ENCODE measurements around the gene DCDC2C. TPM values are rescaled to one million over a fixed set of nuclear protein-coding genes. Genes with fewer than 3 reads are reported as not detected.

Gene DCDC2C
- total RNA-seq, 2 donors from 2014 or later: not detected

- Histone ChIP-seq H3K27ac (no peak overlapping the region), H3K27me3 (no peaks in the 10 kb centered on the region), H3K4me1 (no peaks in the 10 kb centered on the region), H3K9ac (ENCODE audit: low read depth in 2 of 2, low read length in 2 of 2) (no peak overlapping the region), H3K4me3 (no peak overlapping the region), H3K9me3 (no peaks in the 10 kb centered on the region), H3K36me3 (no peaks in the 10 kb centered on the region)
- intact Hi-C loops (cut with DNase I): no loop called here
- DNase-seq: no peak
- TF ChIP-seq, protein P1, sequence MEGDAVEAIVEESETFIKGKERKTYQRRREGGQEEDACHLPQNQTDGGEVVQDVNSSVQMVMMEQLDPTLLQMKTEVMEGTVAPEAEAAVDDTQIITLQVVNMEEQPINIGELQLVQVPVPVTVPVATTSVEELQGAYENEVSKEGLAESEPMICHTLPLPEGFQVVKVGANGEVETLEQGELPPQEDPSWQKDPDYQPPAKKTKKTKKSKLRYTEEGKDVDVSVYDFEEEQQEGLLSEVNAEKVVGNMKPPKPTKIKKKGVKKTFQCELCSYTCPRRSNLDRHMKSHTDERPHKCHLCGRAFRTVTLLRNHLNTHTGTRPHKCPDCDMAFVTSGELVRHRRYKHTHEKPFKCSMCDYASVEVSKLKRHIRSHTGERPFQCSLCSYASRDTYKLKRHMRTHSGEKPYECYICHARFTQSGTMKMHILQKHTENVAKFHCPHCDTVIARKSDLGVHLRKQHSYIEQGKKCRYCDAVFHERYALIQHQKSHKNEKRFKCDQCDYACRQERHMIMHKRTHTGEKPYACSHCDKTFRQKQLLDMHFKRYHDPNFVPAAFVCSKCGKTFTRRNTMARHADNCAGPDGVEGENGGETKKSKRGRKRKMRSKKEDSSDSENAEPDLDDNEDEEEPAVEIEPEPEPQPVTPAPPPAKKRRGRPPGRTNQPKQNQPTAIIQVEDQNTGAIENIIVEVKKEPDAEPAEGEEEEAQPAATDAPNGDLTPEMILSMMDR (IDR thresholded peaks at IDR 0.05): no peak
Measured at GRCh38 chr2:3849213-3849612, 145.8 kb downstream of the DCDC2C start.

DNA sequence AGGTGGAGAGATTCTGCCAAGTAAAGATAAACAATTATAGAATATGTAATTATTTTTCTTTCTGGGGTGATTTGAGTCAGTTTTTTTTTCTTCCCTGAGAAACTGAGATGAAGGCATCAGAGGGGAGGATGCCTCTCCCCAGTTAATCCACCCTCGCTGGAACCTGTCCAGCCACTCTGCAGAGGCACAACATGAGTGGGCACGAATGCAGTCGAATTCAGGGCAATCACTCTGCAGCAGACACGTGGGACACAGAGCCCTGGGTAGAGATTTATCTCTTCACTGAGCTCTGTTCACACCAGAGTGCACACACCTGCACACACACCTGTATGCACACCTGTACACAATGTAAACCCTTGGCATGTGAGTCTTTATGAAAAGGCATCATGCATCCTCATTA lies 154.2 kb downstream of the DCDC2C start:
- no peaks in the 10 kb centered on the region for H3K36me3 ChIP-seq
- TF ChIP-seq, protein P1 (IDR thresholded peaks at IDR 0.05): no peak
- no peak overlapping the region for H3K27ac ChIP-seq
- no peaks in the 10 kb centered on the region for H3K27me3 ChIP-seq
- no peak for DNase-seq
- H3K9ac ChIP-seq (ENCODE audit: low read depth in 2 of 2, low read length in 2 of 2): no peak overlapping the region
- no peak overlapping the region for H3K4me3 ChIP-seq
- no peaks in the 10 kb centered on the region for H3K9me3 ChIP-seq
- intact Hi-C loops (cut with DNase I): no loop called here
- no peaks in the 10 kb centered on the region for H3K4me1 ChIP-seq

DNA sequence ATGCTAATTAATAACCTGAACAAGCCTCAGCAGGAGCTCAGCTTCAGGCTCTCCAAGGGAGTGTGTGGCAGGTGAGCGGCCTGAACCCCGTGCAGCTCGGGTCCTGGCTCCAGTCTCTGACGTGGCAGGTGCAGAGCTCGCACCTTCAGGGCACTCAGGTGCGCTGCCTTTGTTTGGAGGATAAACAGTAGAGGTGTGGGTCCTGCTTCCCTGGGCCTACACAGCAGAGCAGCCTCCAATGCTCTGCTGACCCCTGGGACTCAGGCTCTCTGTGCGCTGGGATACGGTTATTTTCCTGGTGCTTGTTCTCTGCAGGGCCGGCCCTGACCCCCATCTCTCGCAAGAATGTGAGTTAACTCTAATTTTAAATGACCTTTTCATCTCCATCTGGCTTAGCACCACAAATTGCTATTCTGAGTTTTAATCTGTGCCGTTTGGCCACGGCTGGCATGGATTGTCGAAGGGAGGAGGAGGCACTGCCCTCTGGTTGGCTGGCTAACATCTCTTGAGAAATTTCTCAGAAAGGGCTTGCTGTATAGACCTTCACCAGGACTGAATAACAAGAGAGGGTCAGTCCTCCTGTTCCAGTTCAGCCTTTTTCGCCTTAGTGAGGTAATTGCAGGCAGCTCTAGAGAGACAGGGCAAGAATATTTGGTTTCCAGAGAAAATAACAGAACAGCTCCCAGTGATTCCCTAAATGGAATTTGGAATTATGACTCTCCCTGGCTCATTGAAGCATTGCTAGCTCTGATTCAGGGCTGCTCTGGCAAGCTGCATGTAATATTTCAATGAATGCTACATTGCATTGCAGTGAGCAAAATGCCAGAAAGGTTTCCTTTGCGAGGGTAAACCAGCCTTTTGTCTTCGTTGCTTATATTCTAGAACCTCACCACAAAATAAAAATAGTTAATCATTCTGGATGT lies 161.8 kb downstream of the DCDC2C start:
- TF ChIP-seq, protein P1 (IDR thresholded peaks at IDR 0.05): no peak
- no peak overlapping the region for H3K4me3 ChIP-seq
- H3K27ac ChIP-seq: no peak overlapping the region
- H3K27me3 ChIP-seq: no peaks in the 10 kb centered on the region
- H3K9me3 ChIP-seq: no peaks in the 10 kb centered on the region
- intact Hi-C loops (cut with DNase I): no loop called here
- no peaks in the 10 kb centered on the region for H3K4me1 ChIP-seq
- H3K36me3 ChIP-seq: no peaks in the 10 kb centered on the region
- DNase-seq: no peak
- no peak overlapping the region for H3K9ac ChIP-seq (ENCODE audit: low read depth in 2 of 2, low read length in 2 of 2)

DNA sequence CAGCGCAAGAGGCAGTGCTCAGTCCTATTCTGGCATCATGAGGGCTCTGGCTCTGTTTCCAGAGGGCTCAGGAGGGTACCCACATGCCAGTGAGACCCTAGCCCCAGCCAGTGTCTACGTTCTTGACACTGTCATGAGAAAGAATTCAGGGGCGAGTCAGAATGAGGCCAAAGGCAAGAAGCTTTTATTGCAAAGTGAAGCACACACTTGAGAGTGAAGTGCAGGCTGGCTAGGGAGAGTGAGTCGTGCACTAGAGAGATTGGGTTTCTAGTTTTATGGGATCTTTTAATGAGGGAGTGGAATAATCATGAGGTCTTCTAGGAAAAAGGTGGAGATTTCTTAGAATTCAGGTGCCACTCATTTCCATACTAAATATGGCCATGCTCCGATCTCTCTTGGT lies 164.1 kb downstream of the DCDC2C start:
- Histone ChIP-seq H3K27ac (no peak overlapping the region), H3K9ac (ENCODE audit: low read depth in 2 of 2, low read length in 2 of 2) (no peak overlapping the region), H3K4me1 (no peaks in the 10 kb centered on the region), H3K36me3 (no peaks in the 10 kb centered on the region), H3K9me3 (no peaks in the 10 kb centered on the region), H3K27me3 (no peaks in the 10 kb centered on the region), H3K4me3 (no peak overlapping the region)
- intact Hi-C loops (cut with DNase I): no loop called here
- no peak for DNase-seq
- TF ChIP-seq, protein P1 (IDR thresholded peaks at IDR 0.05): no peak

- Histone ChIP-seq H3K4me3 (no peak overlapping the region), H3K27ac (no peak overlapping the region), H3K27me3 (no peaks in the 10 kb centered on the region), H3K36me3 (no peaks in the 10 kb centered on the region), H3K9me3 (no peaks in the 10 kb centered on the region), H3K4me1 (no peaks in the 10 kb centered on the region), H3K9ac (ENCODE audit: low read depth in 2 of 2, low read length in 2 of 2) (no peak overlapping the region)
- DNase-seq: no peak
- intact Hi-C loops (cut with DNase I): no loop called here
- TF ChIP-seq, protein P1 (IDR thresholded peaks at IDR 0.05): no peak
Measured at GRCh38 chr2:3868012-3868805, 164.8 kb downstream of the DCDC2C start.
